GM23248 (cell line): Measurements from ENCODE around the gene DAZ1. TPM values are rescaled to one million over a fixed set of nuclear protein-coding genes. Genes with fewer than 3 reads are reported as not detected.
"Not testable (repeated sequence)": the region's sequence is repeated elsewhere in the genome, so short reads cannot be mapped to it uniquely, and the experiment has no call there.

Experiments used
- DNase-seq: peaks from one replicate; pipeline ENCODE4 v3.0.0-alpha.2; 2015
- H2AFZ ChIP-seq: fragments of 200-600 bp; sonication (generic); 2 replicates; pipeline ENCODE4 v1.6.1; 2016; ENCODE audit warnings: antibody characterized with exemption
- H3F3A ChIP-seq: fragments of 200-600 bp; sonication (generic); 2 replicates; pipeline ENCODE4 v1.6.1; 2016; ENCODE audit warnings: mild to moderate bottlenecking, antibody characterized with exemption, mixed run types; ENCODE audit not compliant: insufficient read depth
- H3K27ac ChIP-seq: fragments of 200-600 bp; sonication (generic); 2 replicates; pipeline ENCODE4 v1.5.1; 2016; ENCODE audit warnings: mild to moderate bottlenecking
- H3K27me3 ChIP-seq: fragments of 200-600 bp; sonication (generic); replicated peaks from 2 replicates; pipeline ENCODE4 v1.6.1; 2016; ENCODE audit warnings: mild to moderate bottlenecking; ENCODE audit not compliant: insufficient read depth
- H3K36me3 ChIP-seq: fragments of 200-600 bp; sonication (generic); 2 replicates; pipeline ENCODE4 v1.6.1; 2016; ENCODE audit warnings: low read depth, mild to moderate bottlenecking
- H3K4me1 ChIP-seq: fragments of 200-600 bp; sonication (generic); 2 replicates; pipeline ENCODE4 v1.6.1; 2016; ENCODE audit warnings: mild to moderate bottlenecking; ENCODE audit not compliant: insufficient read depth
- H3K4me2 ChIP-seq: fragments of 200-600 bp; sonication (generic); one replicate; pipeline ENCODE4 v1.6.1; 2016; ENCODE audit warnings: mild to moderate bottlenecking; ENCODE audit not compliant: unreplicated experiment
- H3K4me3 ChIP-seq: fragments of 200-600 bp; sonication (generic); 2 replicates; pipeline ENCODE4 v1.5.1; 2016; ENCODE audit warnings: mild to moderate bottlenecking
- H3K79me2 ChIP-seq: fragments of 200-600 bp; sonication (generic); 2 replicates; pipeline ENCODE4 v1.6.1; 2016; ENCODE audit warnings: mild to moderate bottlenecking; ENCODE audit not compliant: insufficient read depth
- H3K9ac ChIP-seq: fragments of 200-600 bp; sonication (generic); 2 replicates; pipeline ENCODE4 v1.6.1; 2016; ENCODE audit warnings: mild to moderate bottlenecking
- H3K9me2 ChIP-seq: fragments of 200-600 bp; sonication (generic); 2 replicates; pipeline ENCODE4 v1.6.1; 2016; ENCODE audit warnings: mixed run types, mild to moderate bottlenecking, moderate library complexity; ENCODE audit not compliant: insufficient read depth
- H3K9me3 ChIP-seq: fragments of 200-600 bp; sonication (generic); one replicate; pipeline ENCODE4 v1.6.1; 2017; ENCODE audit warnings: low read depth
- H4K20me1 ChIP-seq: fragments of 200-600 bp; sonication (generic); 2 replicates; pipeline ENCODE4 v1.6.0; 2016; ENCODE audit not compliant: insufficient read depth
- WGBS, 2 experiments: methylation state at CpG; one replicate each; pipeline ENCODE4 v1.1.6; 2015 to 2017; ENCODE audit warnings: low lambda C conversion rate in 2 of 2, low coverage in 1 of 2; ENCODE audit errors: missing lambda C conversion rate in 2 of 2; 5-methylcytosine and 5-hydroxymethylcytosine counted together
- in situ Hi-C: fragments of 300-500 bp; cut with MboI; formaldehyde crosslinking; loops from 2 replicates; pipeline ENCODE4 v1.15.0; 2020
- polyA plus RNA-seq: library from polyadenylated mRNA; unstranded; fragments of >200 nt; fragmentation: Nextera tagmentation; extraction: Ambion mirVana; gene quantifications from 2 replicates; pipeline ENCODE4 v1.2.1, GENCODE V29; 2016
- total RNA-seq: library from RNA; depleted of rRNA; stranded (reverse); fragments of >200 nt; shearing (Covaris generic); gene quantifications from 2 replicates; pipeline ENCODE4 v1.2.3, GENCODE V29; 2014; rRNA removed

DAZ1 gene
- not detected in 2 replicates for total RNA-seq
- not detected in 2 replicates for polyA plus RNA-seq

GRCh38 chrY:23198908-23199307 lies at the start of gene DAZ1:
Gene DAZ1 (minus strand): TSS chrY:23199008. CDS start chrY:23198800, 208 bp downstream.
- in situ Hi-C loops, H3K9ac ChIP-seq, H3K27ac ChIP-seq, H3K36me3 ChIP-seq, H3K9me2 ChIP-seq, DNase-seq, H3K79me2 ChIP-seq, H3F3A ChIP-seq, H2AFZ ChIP-seq, H3K9me3 ChIP-seq, H3K4me2 ChIP-seq, H4K20me1 ChIP-seq, H3K27me3 ChIP-seq, H3K4me3 ChIP-seq, H3K4me1 ChIP-seq: not testable (repeated sequence)
- WGBS, 2 experiments = no CpG with 5 or more reads among the region's 23 CpGs

- in situ Hi-C loops = not testable (repeated sequence)
Measured at GRCh38 chrY:23219233-23219632, 20.4 kb upstream of the DAZ1 start, which contains the start of gene DAZ2. Gene DAZ2 (plus strand): TSS chrY:23219533. CDS start chrY:23219741, 208 bp downstream.

GRCh38 chrY:23210681-23211080 lies 11.9 kb upstream of the DAZ1 start:
- H3K4me3 ChIP-seq, H3K36me3 ChIP-seq, H3K9me2 ChIP-seq, H4K20me1 ChIP-seq, H3K27ac ChIP-seq, H3K79me2 ChIP-seq, in situ Hi-C loops, H2AFZ ChIP-seq, H3K4me1 ChIP-seq, H3K27me3 ChIP-seq, H3K9me3 ChIP-seq, H3K4me2 ChIP-seq, DNase-seq, H3F3A ChIP-seq, H3K9ac ChIP-seq: not testable (repeated sequence)
- WGBS, 2 experiments = no CpG with 5 or more reads among the region's 4 CpGs

More at GRCh38 chrY:23219233-23219632, 20.4 kb upstream of the DAZ1 start, which contains the start of gene DAZ2:
- H3K79me2 ChIP-seq, H3F3A ChIP-seq, H3K9me2 ChIP-seq, H3K9ac ChIP-seq, H3K27me3 ChIP-seq, H3K9me3 ChIP-seq, H2AFZ ChIP-seq, H3K4me1 ChIP-seq, H3K4me3 ChIP-seq, H4K20me1 ChIP-seq, H3K4me2 ChIP-seq, H3K27ac ChIP-seq, H3K36me3 ChIP-seq, DNase-seq: not testable (repeated sequence)
- WGBS, 2 experiments = no CpG with 5 or more reads among the region's 23 CpGs

- in situ Hi-C loops, H4K20me1 ChIP-seq, DNase-seq, H3K27me3 ChIP-seq, H3K9ac ChIP-seq, H2AFZ ChIP-seq, H3K79me2 ChIP-seq, H3F3A ChIP-seq, H3K27ac ChIP-seq, H3K4me3 ChIP-seq, H3K4me1 ChIP-seq, H3K4me2 ChIP-seq, H3K9me3 ChIP-seq, H3K9me2 ChIP-seq, H3K36me3 ChIP-seq: not testable (repeated sequence)
- 13% methylated on average over 2 of the region's 4 CpGs; no CpG with 5 or more reads in 1 of the 2 experiments for WGBS, 2 experiments
Measured at GRCh38 chrY:23209802-23210495, 11.1 kb upstream of the DAZ1 start.

- H4K20me1 ChIP-seq, H3K9me2 ChIP-seq, H3K4me2 ChIP-seq, H3K4me3 ChIP-seq, DNase-seq, H3K9ac ChIP-seq, in situ Hi-C loops, H3K27ac ChIP-seq, H3K4me1 ChIP-seq, H2AFZ ChIP-seq, H3K27me3 ChIP-seq, H3K9me3 ChIP-seq, H3K36me3 ChIP-seq, H3K79me2 ChIP-seq, H3F3A ChIP-seq: not testable (repeated sequence)
- WGBS, 2 experiments = no CpG with 5 or more reads among the region's 4 CpGs
Measured at GRCh38 chrY:23207455-23207854, 8.6 kb upstream of the DAZ1 start.

Other genes starting within 250 kb of the DAZ1 start
- gene BPY2, start 214.7 kb downstream of the DAZ1 start, total RNA-seq = not detected in 2 replicates
- gene BPY2, start 214.7 kb downstream of the DAZ1 start, polyA plus RNA-seq = not detected in 2 replicates
- gene DAZ2, start 20.5 kb upstream of the DAZ1 start, total RNA-seq = not detected in 2 replicates
- not detected in 2 replicates for gene DAZ2, start 20.5 kb upstream of the DAZ1 start, polyA plus RNA-seq